NCI-H1436 (cell line): Measurements from ENCODE around the gene PSMB8.

Experiments used
- DNase-seq: peaks from one replicate; lab custom pipeline; 2025; lab: John Stamatoyannopoulos, UW

PSMB8 gene

GRCh38 chr6:32857156-32857891 lies 13.5 kb upstream of the PSMB8 start:
- no peak for DNase-seq

DNA sequence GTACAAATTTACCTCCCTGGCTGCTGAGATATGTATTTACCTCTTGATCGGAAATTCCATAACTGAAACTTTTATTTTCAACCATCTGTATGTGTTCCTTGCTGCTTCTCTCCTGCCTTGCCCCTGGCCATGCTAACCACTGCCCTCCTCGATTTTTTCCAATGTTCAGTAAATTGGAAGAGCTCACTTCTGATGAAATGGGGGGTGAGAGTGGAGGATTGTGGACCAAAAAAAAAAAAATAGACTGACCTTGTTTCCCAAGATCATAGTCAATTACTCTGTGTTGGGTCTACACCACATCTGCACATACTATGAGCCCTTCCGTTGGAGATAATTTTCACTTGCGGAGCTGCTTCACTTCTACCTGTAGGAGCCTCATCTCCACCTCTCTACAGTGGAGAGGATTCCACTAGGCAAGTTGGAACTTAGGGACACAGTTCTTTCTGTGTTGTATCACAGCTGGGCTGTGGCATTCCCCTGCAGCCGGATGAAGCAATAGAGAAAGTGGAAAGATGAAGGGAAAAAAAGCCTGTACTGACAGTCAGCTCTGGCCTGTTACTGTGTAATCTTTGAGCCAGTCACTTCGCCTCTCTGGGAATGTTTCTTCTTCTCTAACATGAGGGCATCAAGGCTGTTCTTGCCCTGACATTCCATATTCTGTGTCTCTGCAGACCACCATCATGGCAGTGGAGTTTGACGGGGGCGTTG lies 11.8 kb upstream of the PSMB8 start:
- no peak for DNase-seq

GRCh38 chr6:32854376-32855178 lies 10.7 kb upstream of the PSMB8 start:
- DNase-seq = no peak

- peak; percentile 88 for DNase-seq
Observed at GRCh38 chr6:32853541-32854375, 9.9 kb upstream of the PSMB8 start, which contains the start of the genes PSMB9 and TAP1. TSS of gene PSMB9 (plus strand) at chr6:32854192. CDS start at chr6:32854230, 38 bp downstream. TSS of gene TAP1 (minus strand) at chr6:32853704. CDS start at chr6:32853636, 68 bp downstream.

DNA sequence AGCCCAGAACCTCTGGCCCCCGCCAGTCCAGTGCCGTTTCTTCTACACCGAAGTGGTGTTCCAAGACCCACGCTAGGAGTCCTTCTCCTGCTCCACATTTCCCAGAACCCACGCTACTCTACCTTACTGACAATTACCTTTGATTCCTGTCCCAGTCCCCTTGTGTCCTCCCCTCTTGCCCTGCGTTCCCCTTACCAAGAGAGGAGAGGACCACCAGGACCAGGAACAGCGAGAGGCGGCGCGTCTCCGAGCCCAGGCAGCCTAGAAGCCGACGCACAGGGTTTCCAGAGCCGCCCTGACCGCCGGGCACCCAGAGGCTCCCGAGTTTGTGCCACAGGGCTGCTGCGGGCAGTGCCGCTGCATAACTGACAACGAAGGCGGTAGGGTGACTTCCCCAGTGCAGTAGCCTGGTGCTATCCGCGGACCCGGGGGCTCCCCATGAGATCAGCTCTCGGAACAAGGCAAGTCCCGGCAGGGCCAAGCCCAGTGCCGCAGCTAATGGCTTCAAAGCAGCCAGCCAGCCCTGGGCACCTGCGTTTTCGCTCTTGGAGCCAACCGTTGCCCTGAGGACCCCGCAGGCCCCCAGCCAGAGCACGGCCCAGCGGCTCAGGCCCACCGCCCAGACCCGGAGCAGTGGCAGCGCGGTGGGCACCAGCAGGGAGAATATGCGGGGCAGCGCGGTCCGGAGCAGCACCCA lies 9.1 kb upstream of the PSMB8 start:
- DNase-seq = no peak

- no peak for DNase-seq
Observed at GRCh38 chr6:32852018-32852843, 8.4 kb upstream of the PSMB8 start.

- no peak for DNase-seq
Observed at GRCh38 chr6:32851025-32851424, 7.2 kb upstream of the PSMB8 start.

GRCh38 chr6:32849126-32849525 lies 5.3 kb upstream of the PSMB8 start:
- DNase-seq = no peak

- no peak for DNase-seq
Observed at GRCh38 chr6:32847795-32848194, 3.9 kb upstream of the PSMB8 start.

DNA sequence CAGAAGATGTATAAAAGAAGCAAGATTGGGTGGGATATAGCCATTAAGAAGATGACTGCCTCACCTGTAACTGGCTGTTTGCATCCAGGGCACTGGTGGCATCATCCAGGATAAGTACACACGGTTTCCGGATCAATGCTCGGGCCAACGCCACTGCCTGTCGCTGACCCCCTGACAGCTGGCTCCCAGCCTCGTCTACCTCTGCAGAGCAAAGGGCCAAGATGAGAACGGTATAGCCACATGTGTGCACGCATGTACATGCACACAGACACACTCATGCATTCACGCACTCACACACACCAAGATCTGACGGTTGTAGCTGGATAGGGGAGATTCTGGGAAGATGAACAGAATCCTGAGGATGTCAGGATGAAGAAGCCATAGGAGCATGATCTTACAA lies 3.2 kb upstream of the PSMB8 start:
- no peak for DNase-seq

- no peak for DNase-seq
Observed at GRCh38 chr6:32845384-32845884, 1.6 kb upstream of the PSMB8 start.

DNA sequence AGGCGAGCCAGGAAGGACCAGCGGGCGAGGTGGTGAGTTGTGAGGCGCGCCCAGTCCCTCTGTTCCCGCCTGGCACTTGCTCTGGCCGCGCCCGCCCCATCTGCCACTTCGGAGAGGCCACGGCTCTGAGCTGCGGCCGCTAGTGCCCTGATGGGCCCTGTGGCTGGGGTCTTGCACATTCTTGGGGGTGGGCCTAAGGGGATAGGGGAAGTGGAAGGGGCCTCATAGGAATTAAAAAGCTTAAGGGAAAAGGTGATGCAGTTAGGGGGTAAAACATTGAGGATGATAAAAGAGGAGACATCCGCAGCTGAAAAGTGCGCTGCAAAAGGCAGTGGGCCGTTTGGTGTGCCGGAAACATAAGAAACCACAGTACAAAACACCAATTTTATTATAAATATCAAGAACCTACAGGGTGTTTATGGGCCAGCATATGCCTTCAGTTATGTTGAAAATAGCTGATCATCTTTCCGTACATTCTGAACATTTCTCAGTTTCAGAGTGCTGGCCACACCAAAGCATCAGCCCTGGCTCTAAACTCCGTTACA lies 1.1 kb upstream of the PSMB8 start:
- DNase-seq = no peak

GRCh38 chr6:32843331-32843978 lies 392 bp downstream of the PSMB8 start:
- DNase-seq = no peak

DNA sequence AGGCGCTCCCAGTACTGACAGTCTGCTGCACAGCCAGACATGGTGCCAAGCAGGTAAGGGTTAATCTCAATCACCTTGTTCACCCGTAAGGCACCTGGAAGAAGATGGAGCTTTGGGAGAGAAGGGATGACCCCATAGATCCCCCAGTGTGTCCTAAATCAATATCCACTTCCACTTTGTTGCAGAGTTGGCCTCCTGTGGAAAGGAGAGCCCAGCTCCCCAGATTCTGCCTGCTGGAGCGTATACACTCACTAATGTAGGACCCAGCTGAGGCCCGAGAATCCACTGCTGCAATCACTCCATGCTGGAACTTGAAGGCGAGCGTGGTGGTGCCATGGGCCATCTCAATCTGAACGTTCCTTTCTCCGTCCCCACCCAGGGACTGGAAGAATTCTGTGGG lies 1.2 kb downstream of the PSMB8 start:
- no peak for DNase-seq

DNA sequence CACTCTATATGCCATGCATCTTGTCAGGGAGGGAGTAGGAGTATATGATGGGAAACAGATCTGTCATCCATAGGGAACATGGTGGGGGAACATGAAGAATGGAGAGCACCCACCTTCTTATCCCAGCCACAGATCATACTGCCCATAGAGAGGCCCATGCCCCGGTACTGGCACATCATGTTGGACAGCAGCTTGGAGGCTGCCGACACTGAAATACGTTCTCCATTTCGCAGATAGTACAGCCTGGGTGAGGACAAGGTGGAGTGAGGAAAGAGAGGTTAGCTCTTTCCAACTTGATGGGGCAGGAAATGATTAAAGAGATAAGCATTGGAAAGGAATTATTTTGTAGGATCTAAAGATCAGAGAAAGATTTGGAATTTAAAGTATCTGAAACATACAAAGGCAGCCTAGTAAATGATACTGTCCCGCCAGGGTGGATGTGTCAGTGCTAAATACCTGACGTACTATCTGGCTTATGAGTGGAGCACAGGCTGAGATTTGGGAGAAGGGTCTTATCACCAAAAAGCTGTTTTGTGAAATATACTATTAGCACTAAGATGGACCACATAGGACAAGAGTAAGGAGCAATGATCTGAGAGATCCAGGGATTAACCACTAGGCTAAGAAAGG lies 1.7 kb downstream of the PSMB8 start:
- DNase-seq = no peak

DNA sequence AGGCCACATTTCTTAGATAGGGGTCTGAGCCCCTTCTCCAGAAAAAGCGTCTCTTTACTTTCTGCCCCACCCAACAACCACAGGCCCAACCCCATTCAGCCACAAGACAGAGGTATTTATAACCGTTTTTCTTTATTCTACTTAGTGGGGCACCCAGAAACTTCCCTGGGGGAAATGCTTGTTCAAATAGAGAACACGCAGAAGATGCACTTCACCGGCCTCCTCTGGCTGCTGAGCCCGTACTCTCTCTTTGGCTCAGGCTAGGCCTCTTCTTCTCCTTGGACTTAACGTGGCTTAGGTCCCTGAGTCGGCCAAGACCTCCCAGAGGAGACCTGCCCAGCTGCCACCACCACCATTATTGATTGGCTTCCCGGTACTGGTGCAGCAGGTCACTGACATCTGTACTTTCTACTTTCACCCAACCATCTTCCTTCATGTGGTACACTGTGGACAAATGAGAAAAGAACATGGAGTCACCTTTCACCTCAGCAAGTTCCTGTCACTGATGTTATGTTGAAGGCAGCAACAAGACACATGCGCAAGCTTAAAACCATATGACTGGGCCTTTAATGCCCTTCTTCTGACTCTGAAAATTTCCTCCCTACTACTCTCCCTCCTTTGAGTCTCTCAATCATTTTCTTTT lies 3.1 kb downstream of the PSMB8 start:
- DNase-seq = no peak

- no peak for DNase-seq
Observed at GRCh38 chr6:32839356-32839755, 4.5 kb downstream of the PSMB8 start.
